Epidermal melanocyte (primary cell): ENCODE data around the gene DUS1L.

Experiments used
- DNase-seq: peaks from one replicate; pipeline ENCODE4 v3.0.0; 2011; ENCODE audit warnings: low spot score; ENCODE audit not compliant: insufficient read length

Gene DUS1L

DNA sequence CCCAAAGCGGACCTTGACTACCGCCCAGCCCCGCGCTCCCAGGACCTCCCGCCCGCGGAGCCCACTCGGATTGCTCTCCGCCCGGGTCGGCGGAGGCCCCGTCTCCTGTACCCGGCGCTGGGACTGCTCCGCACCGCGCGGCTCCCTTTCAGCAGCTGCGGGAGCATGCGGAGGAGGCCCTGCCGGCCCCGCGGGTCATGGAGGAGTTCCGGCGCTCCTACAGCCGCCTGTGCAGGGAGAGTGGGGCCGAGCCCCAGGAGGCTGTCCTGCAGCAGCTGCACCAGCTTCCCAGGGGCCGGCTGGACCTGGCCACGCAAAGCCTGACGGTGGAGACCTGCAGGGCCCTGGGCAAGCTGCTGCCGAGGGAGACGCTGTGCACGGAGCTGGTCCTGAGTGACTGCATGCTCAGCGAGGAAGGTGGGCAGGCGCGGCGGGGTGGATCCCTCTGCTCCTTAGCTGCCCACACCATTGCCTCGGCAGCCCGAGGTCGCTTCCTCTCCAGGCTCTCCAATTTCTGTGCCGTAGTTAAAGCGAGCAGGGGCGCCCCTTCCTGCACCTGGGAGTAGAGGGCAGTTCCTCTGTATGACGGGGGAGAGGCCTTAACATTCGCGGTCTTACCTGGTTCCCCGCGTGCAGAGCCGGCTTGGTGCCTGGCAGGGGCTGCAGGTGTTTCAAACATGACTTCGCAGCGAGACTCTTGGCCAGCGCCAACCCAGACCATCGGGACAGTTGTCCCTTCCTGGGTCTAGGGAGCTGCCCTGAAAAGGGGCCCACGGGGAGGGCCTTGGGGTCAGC lies 42.0 kb downstream of the DUS1L start:
- DNase-seq = no peak

DNA sequence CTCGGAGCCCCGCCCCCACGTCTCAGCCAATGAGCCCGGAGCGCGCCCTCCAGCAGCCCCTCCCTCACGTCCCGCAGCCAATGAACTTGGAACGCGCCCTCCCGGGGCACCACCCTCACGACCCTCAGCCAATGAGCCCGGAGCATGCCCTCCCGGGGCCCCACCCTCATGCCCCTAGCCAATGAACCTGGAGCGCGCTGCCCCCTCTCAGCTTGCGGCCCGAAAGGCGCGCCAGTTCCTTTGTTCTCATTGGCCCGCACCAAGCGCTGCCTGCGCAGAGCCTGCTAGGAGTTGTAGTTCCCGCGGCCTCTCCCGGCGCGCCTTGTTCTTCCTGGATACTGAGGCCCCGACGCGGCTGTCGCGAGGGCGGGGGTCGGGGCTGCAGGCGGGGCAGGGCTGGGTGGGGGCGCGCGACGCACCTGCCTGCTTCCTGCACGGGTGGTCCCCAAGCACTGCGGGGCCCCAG lies 42.6 kb downstream of the DUS1L start, which contains the start of gene LRRC45:
Gene LRRC45, plus strand, starts transcription at position 325 of the 466 bp plus-strand sequence. CDS start 339 bp downstream, outside the sequence.
- DNase-seq = peak; percentile 100

DNA sequence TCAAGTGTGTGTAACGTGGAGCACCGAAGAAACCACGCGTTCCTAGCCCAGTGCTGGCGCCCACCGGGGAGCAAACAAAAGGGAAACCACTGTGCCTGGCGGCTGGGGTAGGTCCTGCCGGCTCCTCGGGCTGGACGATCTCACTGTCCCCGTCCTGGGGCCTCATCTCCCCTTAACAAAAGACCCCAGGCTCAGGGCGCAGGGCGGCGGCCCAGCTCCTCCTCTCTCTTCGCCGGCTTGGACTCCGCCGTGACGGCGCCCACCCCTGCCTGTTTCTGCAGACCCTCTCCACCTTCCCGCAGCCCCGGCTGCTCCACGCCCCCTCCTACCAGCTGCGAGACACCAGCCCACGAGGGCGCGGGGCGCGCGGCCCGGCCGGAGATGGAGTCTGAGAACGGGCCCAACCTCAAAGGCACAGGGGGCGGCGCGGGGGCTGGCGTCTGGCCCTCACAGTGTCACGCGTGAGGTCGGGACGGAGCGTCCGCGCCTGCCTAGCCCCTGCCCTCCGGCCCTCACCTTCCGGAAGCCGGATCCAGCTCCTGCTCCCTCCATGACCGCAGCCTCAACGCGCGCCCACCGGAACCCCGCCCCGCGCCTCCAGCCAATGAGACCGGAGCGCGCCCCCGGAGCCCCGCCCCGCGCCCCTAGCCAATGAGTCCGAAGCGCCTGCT lies 43.2 kb downstream of the DUS1L start, which contains the start of gene CENPX:
Gene CENPX, minus strand, starts transcription at position 569 of the 671 bp plus-strand sequence. Its CDS starts 17 bp downstream, at position 552.
- DNase-seq = no peak

DNA sequence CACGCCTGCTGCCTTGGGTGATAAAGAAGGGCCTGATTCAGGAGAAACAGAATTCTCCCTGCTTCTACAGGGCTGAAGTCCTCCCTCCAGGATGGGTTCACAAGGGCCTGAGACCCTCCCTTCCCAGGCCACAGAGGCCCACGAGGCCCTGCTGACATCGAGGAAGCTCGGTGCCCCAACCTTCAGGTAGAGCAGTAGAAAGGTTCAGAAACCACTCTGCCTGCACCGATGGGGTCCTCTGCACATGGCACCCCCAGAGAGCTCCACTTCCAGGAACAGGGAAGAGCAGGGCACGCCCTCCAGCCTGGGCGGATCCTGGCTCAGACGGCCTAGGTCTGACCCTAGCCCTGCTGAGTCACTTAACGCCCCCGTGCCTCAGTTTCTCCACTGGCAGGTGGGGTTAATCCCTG lies 43.7 kb downstream of the DUS1L start:
- no peak for DNase-seq

- peak; percentile 82 for DNase-seq
Observed at GRCh38 chr17:82021107-82021899, 44.3 kb downstream of the DUS1L start.

GRCh38 chr17:82020572-82021106 lies 45.0 kb downstream of the DUS1L start:
- DNase-seq = no peak

- DNase-seq = no peak
Observed at GRCh38 chr17:82019690-82020571, 45.7 kb downstream of the DUS1L start.

DNA sequence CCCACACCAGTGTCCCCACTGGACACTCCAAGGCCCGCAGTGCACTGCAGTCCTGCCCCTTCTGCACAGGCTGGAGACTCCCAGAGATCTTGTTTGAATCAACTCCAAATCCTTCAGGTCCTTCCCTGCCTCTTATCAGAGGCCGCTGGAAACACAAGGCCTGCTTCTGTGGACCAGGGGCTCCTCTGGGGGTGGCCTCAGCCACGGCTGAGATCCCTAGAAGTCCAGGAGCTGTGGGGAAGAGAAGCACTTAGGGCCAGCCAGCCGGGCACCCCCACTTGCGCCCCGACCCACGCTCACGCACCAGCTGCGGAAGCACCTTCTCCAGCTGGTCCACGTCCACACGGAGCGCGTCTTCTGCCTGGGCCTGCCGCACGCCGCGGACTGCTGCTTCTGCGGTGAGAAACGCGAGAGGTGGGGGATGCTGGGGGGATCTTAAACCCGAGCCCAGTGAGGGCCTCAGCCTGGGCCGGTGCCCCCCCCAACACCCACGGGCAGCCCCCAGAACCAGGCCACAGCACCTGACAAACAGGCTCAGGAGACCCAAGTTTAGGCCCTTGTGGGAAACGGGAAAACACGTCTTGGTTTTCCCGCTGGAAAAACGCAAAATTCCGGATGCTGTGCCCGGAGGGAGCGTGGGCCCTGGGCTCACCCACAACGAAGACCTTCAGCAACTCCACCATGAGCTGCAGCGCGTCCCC lies 46.5 kb downstream of the DUS1L start:
- DNase-seq = no peak

DNA sequence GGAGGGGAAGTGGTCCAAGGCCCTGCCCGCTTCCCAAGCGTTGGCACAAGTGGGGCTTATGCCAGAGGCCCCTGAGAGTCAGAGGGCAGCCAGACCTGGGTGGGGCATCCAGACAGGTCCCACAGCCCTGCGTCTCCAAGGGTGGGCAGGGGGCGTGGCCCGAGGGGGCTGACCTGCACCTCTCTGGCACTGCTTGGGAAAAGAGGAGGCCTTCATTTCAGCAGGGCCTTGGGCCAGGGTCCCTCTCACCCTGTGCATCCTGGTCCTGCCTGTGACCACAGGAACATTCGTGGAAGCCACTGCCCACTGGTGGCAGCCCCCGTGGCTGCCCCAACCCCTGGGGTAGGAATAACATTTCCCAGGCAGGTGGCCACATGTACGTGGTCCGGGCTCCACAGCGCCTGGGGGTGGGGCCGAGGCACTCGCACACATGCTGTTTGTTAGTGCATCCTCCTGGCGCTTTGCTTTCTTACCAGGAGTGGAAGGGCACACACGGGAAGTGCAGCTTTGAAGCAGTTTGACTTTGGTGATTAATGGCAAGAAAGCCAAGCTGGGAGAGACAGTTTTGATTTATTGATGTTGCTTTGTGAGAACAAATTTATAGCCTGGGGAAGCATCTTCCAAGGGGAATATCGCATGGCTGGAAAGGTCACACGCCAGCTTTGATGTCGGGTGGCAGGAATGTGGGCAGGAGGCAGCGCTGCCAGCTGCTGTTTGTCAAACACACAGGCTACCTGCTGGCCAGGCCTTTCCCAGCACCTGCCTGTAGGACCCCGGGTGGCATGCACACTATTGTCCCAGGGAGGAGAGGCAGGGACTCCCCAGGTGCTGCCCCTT lies 47.2 kb downstream of the DUS1L start:
- DNase-seq = no peak

GRCh38 chr17:82017612-82018151 lies 47.9 kb downstream of the DUS1L start:
- DNase-seq = no peak

DNA sequence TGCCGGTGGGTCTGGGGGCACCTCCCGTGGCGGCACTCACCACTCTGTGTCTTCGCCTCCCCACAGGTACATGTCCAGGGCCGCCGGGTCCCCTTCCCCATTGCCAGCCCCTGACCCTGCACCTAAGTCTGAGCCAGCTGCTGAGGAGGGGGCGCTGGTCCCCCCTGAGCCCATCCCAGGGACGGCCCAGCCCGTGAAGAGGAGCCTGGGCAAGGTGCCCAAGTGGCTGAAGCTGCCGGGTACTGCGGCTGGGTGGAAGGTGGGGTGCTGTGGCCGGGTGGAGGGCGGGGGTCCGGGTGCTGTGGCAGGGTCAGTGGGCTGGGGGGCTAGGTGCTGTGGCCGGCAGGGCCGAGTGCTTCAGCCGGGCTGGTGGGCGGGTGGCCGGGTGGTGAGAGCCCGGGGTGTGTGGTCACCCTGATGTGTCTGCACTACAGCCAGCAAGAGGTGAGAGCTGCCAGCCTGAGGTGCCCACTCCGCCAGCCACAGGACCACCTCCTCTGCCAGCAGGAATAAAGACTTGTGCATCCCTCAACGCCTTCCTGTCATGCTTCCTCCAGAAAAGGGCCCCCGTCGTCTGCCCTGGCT lies 48.6 kb downstream of the DUS1L start:
- no peak for DNase-seq

GRCh38 chr17:82016061-82016874 lies 49.3 kb downstream of the DUS1L start:
- DNase-seq = no peak

DNA sequence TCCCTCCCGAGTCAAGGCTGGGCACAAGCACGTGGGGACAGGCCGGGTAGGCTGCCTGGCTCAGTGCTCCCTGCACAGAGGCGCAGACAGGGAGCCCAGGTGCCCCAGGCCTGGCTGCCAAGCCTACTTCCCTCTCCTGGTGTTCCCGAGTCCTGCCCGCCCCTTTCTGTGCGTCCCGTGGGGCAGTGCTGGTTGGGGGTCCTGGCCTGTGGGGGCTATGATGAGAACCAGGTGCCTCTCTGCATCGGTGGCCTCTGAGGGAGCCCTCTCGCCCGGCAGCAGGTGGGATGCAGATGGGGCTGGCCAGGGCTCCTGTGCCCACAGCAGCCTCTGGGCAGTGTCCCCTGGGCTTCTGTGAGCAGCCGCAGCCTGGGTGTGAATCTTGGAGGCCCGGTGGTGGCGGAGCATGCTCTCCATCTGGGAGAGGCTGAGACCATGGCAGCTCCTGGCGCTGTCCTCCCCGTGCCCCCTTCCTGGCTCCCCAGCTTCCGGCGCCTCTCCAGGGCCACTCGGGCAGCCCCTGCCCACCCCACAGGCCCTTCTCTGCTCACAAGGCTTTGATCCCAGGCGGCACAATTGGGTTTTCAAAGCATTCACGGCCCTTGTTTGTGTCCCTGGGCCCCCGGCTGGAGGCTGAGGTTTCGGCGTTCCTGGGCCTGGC lies 50.2 kb downstream of the DUS1L start:
- DNase-seq = no peak

DNA sequence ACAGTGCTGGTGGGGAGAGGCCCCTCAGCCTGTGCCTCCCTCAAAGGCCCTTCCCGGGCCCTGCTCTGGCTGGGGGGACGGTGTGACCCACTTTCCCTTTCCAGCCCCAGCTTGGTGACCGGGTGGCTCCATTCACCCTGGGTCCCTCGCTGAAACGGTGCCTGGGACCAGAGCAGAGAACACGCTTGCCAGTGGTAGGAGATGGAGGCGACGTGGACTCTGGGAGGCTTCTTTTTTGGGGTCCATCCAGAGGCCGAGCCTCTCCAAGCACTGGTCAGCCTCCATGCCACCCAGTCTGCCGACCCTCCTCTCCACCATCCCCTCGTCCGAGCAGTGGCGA lies 50.7 kb downstream of the DUS1L start:
- DNase-seq = no peak

- no peak for DNase-seq
Observed at GRCh38 chr17:82014432-82014831, 51.2 kb downstream of the DUS1L start.

DNA sequence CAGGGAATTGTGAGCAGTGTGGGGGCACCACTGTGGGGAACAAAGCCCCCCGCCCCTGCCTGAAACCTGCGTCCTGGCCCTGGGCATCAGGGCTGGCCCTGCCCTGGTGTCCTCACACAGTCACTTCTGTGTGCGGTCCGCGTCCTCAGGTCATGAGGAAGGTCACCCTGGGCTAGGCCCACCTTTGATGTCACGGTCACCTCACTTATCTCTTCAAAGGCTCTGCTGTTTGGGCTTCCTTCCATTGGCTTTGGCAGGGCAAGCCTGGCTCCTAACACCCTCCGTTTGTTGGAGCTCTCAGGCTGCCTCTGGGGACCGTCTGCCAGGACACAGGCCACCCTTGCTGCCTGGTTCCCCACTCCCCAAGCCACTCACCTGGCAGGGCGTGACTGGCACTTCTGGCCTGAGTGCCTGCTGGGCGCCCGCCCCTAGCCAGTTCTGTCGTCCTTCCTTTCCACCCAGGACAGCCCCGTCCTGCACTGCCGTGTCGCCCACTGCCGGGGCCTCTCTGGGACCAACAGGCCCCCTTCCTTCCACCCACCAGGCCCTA lies 51.8 kb downstream of the DUS1L start:
- no peak for DNase-seq

- DNase-seq = peak; percentile 90
Observed at GRCh38 chr17:82013341-82013740, 52.3 kb downstream of the DUS1L start.
